Measurements from ENCODE around the gene CELSR2. TPM values are rescaled to one million over a fixed set of nuclear protein-coding genes. Genes with fewer than 3 reads are reported as not detected.

The CELSR2 gene
- total and polyA plus RNA-seq, 2 of the 8 experiments (the other 6 are each of a cell fraction or from before 2014, with no cell fraction given), result 12.0 to 27.7 TPM

DNA sequence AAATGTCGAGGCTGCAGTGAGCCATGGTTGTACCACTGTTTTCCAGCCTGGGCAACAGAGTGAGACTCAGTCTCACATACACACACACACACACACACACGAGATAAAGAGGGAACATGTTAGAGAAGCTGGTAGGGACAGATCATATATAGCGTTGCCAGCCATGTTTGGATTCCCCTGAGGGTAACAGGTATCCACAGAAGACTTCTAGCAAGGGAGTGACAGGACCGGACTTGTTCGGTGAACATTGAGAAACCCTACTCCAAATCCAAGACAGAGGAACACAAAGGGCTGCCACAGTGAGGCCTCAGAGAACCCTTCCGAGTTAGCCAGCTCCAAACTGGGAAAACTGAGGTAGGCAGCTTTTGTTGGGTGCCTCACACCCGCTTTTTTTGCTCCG is 39.3 kb upstream of the CELSR2 start (continued):
- TF ChIP-seq, protein P1, sequence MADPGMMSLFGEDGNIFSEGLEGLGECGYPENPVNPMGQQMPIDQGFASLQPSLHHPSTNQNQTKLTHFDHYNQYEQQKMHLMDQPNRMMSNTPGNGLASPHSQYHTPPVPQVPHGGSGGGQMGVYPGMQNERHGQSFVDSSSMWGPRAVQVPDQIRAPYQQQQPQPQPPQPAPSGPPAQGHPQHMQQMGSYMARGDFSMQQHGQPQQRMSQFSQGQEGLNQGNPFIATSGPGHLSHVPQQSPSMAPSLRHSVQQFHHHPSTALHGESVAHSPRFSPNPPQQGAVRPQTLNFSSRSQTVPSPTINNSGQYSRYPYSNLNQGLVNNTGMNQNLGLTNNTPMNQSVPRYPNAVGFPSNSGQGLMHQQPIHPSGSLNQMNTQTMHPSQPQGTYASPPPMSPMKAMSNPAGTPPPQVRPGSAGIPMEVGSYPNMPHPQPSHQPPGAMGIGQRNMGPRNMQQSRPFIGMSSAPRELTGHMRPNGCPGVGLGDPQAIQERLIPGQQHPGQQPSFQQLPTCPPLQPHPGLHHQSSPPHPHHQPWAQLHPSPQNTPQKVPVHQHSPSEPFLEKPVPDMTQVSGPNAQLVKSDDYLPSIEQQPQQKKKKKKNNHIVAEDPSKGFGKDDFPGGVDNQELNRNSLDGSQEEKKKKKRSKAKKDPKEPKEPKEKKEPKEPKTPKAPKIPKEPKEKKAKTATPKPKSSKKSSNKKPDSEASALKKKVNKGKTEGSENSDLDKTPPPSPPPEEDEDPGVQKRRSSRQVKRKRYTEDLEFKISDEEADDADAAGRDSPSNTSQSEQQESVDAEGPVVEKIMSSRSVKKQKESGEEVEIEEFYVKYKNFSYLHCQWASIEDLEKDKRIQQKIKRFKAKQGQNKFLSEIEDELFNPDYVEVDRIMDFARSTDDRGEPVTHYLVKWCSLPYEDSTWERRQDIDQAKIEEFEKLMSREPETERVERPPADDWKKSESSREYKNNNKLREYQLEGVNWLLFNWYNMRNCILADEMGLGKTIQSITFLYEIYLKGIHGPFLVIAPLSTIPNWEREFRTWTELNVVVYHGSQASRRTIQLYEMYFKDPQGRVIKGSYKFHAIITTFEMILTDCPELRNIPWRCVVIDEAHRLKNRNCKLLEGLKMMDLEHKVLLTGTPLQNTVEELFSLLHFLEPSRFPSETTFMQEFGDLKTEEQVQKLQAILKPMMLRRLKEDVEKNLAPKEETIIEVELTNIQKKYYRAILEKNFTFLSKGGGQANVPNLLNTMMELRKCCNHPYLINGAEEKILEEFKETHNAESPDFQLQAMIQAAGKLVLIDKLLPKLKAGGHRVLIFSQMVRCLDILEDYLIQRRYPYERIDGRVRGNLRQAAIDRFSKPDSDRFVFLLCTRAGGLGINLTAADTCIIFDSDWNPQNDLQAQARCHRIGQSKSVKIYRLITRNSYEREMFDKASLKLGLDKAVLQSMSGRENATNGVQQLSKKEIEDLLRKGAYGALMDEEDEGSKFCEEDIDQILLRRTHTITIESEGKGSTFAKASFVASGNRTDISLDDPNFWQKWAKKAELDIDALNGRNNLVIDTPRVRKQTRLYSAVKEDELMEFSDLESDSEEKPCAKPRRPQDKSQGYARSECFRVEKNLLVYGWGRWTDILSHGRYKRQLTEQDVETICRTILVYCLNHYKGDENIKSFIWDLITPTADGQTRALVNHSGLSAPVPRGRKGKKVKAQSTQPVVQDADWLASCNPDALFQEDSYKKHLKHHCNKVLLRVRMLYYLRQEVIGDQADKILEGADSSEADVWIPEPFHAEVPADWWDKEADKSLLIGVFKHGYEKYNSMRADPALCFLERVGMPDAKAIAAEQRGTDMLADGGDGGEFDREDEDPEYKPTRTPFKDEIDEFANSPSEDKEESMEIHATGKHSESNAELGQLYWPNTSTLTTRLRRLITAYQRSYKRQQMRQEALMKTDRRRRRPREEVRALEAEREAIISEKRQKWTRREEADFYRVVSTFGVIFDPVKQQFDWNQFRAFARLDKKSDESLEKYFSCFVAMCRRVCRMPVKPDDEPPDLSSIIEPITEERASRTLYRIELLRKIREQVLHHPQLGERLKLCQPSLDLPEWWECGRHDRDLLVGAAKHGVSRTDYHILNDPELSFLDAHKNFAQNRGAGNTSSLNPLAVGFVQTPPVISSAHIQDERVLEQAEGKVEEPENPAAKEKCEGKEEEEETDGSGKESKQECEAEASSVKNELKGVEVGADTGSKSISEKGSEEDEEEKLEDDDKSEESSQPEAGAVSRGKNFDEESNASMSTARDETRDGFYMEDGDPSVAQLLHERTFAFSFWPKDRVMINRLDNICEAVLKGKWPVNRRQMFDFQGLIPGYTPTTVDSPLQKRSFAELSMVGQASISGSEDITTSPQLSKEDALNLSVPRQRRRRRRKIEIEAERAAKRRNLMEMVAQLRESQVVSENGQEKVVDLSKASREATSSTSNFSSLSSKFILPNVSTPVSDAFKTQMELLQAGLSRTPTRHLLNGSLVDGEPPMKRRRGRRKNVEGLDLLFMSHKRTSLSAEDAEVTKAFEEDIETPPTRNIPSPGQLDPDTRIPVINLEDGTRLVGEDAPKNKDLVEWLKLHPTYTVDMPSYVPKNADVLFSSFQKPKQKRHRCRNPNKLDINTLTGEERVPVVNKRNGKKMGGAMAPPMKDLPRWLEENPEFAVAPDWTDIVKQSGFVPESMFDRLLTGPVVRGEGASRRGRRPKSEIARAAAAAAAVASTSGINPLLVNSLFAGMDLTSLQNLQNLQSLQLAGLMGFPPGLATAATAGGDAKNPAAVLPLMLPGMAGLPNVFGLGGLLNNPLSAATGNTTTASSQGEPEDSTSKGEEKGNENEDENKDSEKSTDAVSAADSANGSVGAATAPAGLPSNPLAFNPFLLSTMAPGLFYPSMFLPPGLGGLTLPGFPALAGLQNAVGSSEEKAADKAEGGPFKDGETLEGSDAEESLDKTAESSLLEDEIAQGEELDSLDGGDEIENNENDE (IDR thresholded peaks at IDR 0.05; ENCODE audit: insufficient replicate concordance, low read length), result no peak
- TF ChIP-seq PHF8 (conservative IDR thresholded peaks at IDR 0.05; ENCODE audit: low read depth, low read length) (no peak), CEBPB (IDR thresholded peaks at IDR 0.05; ENCODE audit: low read depth, low read length) (no peak), TBP (IDR thresholded peaks at IDR 0.05; ENCODE audit: low read depth, low read length) (no peak), SRF (IDR thresholded peaks at IDR 0.05; ENCODE audit: low read depth, low read length) (no peak), NRF1 (IDR thresholded peaks at IDR 0.05; ENCODE audit: low read depth, low read length) (no peak), EP300 (IDR thresholded peaks at IDR 0.05; ENCODE audit: borderline replicate concordance in 1 of 2, low read depth in 2 of 2, low read length in 2 of 2) (no peak), TEAD4 (IDR thresholded peaks at IDR 0.05; ENCODE audit: low read depth, low read length) (no peak), RXRA (IDR thresholded peaks at IDR 0.05; ENCODE audit: insufficient read depth, low read depth, low read length) (no peak), SIN3A (conservative IDR thresholded peaks at IDR 0.05 in 1 of 2, IDR thresholded peaks at IDR 0.05 in 1 of 2; ENCODE audit: low read depth in 1 of 2, low read length in 2 of 2) (no peak), SIX5 (IDR thresholded peaks at IDR 0.05; ENCODE audit: low read depth, low read length) (no peak), EGR1 (IDR thresholded peaks at IDR 0.05; ENCODE audit: borderline replicate concordance, low read depth, low read length) (no peak)

Data from H1 (cell line).